ENCODE data around the gene C1QL4.

C1QL4 gene

GRCh38 chr12:49339464-49339861 lies 2.5 kb upstream of the C1QL4 start:
- H3K27ac ChIP-seq (replicated peaks) = no peak overlapping the region
- no peak for TF ChIP-seq CTCF (IDR thresholded peaks at IDR 0.05; ENCODE audit: insufficient read depth, low read length)
- peaks cover 78% of the 10 kb centered on the region for H3K27me3 ChIP-seq (ENCODE audit: insufficient read depth, poor library complexity, severe bottlenecking)
- H3K4me3 ChIP-seq (replicated peaks; ENCODE audit: insufficient read depth, low read length) = no peak overlapping the region
- no peak for DNase-seq (ENCODE audit: low read depth in 1 of 2, low spot score in 1 of 2)

GRCh38 chr12:49338830-49339463 lies 2.0 kb upstream of the C1QL4 start:
- H3K27me3 ChIP-seq (ENCODE audit: insufficient read depth, poor library complexity, severe bottlenecking) = peaks cover 73% of the 10 kb centered on the region

GRCh38 chr12:49335955-49336644 lies 888 bp downstream of the C1QL4 start:
- TF ChIP-seq SPI1 (IDR thresholded peaks at IDR 0.05; ENCODE audit: borderline replicate concordance, low read depth) (no peak), REST (IDR thresholded peaks at IDR 0.05; ENCODE audit: insufficient replicate concordance, low read depth) (no peak), CTCF (IDR thresholded peaks at IDR 0.05; ENCODE audit: insufficient read depth, low read length) (no peak), GABPA (IDR thresholded peaks at IDR 0.05; ENCODE audit: low read depth) (no peak), POLR2AphosphoS5 (IDR thresholded peaks at IDR 0.05; ENCODE audit: low read depth) (no peak)
- no peak for DNase-seq (ENCODE audit: low read depth in 1 of 2, low spot score in 1 of 2)
- Histone ChIP-seq H3K27ac (replicated peaks) (no peak overlapping the region), H3K4me3 (replicated peaks; ENCODE audit: insufficient read depth, low read length) (no peak overlapping the region), H3K27me3 (ENCODE audit: insufficient read depth, poor library complexity, severe bottlenecking) (peaks cover 48% of the 10 kb centered on the region)

More at GRCh38 chr12:49338830-49339463, 2.0 kb upstream of the C1QL4 start:
- no peak overlapping the region for H3K27ac ChIP-seq (replicated peaks)
- no peak overlapping the region for H3K4me3 ChIP-seq (replicated peaks; ENCODE audit: insufficient read depth, low read length)
- DNase-seq (ENCODE audit: low read depth in 1 of 2, low spot score in 1 of 2) = no peak
- no peak for TF ChIP-seq CTCF (IDR thresholded peaks at IDR 0.05; ENCODE audit: insufficient read depth, low read length)
- TF ChIP-seq POLR2AphosphoS5 (IDR thresholded peaks at IDR 0.05; ENCODE audit: low read depth) = no peak
- no peak for TF ChIP-seq GABPA (IDR thresholded peaks at IDR 0.05; ENCODE audit: low read depth)
- TF ChIP-seq REST (IDR thresholded peaks at IDR 0.05; ENCODE audit: insufficient replicate concordance, low read depth) = no peak
- TF ChIP-seq SPI1 (IDR thresholded peaks at IDR 0.05; ENCODE audit: borderline replicate concordance, low read depth) = no peak
